Effector memory CD4-positive, alpha-beta T cell (primary cell): Measurements from ENCODE around the gene MCF2L.

Source experiments
- DNase-seq, 3 donors: peaks; one replicate each; pipeline ENCODE4 v3.0.0-alpha.2; 2020
- H3K27ac ChIP-seq: 2 replicates; pipeline ENCODE4 v1.7.0; 2013; ENCODE audit warnings: mild to moderate bottlenecking, low read length, moderate library complexity; ENCODE audit not compliant: insufficient read depth, poor library complexity, severe bottlenecking
- H3K27me3 ChIP-seq: replicated peaks from 2 replicates; pipeline ENCODE4 v1.7.0; 2013; ENCODE audit warnings: mild to moderate bottlenecking, low read length; ENCODE audit not compliant: insufficient read depth, control insufficient read depth, poor library complexity, severe bottlenecking
- H3K36me3 ChIP-seq: 2 replicates; pipeline ENCODE4 v1.7.0; 2013; ENCODE audit warnings: mild to moderate bottlenecking, low read length, moderate library complexity; ENCODE audit not compliant: control insufficient read depth, insufficient read depth
- H3K4me1 ChIP-seq: 2 replicates; pipeline ENCODE4 v1.7.0; 2013; ENCODE audit warnings: low read length, mild to moderate bottlenecking; ENCODE audit not compliant: control insufficient read depth, insufficient read depth, poor library complexity, severe bottlenecking
- H3K4me3 ChIP-seq: 2 replicates; pipeline ENCODE4 v1.7.0; 2013; ENCODE audit warnings: low read length, low read depth, mild to moderate bottlenecking; ENCODE audit not compliant: insufficient read depth, poor library complexity, severe bottlenecking
- H3K9me3 ChIP-seq: 2 replicates; pipeline ENCODE4 v1.7.0; 2013; ENCODE audit warnings: mild to moderate bottlenecking, low read length, moderate library complexity; ENCODE audit not compliant: control insufficient read depth

The MCF2L gene

DNA sequence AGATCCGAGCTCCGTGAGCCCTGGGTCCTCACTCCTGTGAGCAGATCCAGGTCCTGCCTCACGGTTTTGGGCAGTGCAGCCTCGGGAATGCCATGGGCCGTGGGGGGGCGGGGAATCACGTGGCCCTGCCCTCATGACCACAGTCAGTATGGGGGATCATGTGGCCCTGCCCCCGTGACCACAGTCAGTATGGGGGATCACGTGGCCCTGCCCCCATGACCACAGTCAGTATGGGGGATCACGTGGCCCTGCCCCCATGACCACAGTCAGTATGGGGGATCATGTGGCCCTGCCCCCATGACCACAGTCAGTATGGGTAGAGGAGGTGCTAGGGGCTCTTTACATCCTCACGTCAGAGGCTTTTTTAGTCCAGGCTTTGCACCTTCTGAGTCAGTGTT is 72.3 kb downstream of the MCF2L start:
- no peaks in the 10 kb centered on the region for H3K27me3 ChIP-seq
- no peaks in the 10 kb centered on the region for H3K36me3 ChIP-seq
- H3K4me1 ChIP-seq, result no peaks in the 10 kb centered on the region
- DNase-seq, result no peak
- no peaks in the 10 kb centered on the region for H3K9me3 ChIP-seq
- no peak overlapping the region for H3K27ac ChIP-seq
- no peak overlapping the region for H3K4me3 ChIP-seq

DNA sequence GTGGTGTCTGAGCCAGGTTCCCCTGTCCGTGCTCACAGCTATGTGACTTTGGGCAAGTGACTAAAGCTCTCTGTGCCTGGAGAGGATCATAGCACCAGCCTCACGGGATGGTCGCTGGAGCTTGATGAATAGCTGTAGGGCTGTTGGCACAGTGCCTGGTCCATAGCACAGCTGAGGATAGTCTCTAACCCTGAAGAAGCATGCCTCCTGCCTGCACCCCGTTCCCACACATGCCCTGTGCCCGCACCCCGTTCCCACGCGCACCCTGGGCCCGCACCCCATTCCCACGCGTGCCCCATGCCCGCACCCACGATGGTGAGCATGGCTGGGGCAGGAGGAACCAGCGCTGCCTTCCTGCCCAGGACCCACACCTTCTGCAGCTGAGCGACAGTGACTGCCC is 72.9 kb downstream of the MCF2L start:
- Histone ChIP-seq H3K9me3 (no peaks in the 10 kb centered on the region), H3K4me1 (no peaks in the 10 kb centered on the region), H3K36me3 (no peaks in the 10 kb centered on the region), H3K27me3 (no peaks in the 10 kb centered on the region), H3K27ac (no peak overlapping the region), H3K4me3 (no peak overlapping the region)
- DNase-seq, result no peak

DNA sequence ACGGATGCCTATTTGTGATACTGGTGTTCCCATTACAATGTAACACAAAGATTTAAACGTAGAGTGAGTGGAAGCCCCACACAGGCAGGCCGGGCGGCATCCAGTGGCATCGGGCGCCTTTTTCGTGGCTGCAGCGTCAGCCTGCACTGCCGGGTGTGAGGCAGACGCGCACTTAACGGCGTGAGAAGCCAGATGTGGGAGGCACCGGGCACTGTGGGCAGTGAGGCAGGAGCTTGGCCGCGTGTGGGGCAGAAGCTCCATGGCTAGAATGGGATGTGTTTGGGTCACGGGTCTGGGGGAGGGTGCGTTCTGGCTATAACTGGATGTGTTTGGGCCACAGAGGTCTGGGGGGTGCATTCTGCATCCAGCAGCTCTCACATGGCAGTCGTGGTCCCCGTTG is 73.4 kb downstream of the MCF2L start:
- no peaks in the 10 kb centered on the region for H3K9me3 ChIP-seq
- no peaks in the 10 kb centered on the region for H3K27me3 ChIP-seq
- H3K4me1 ChIP-seq, result no peaks in the 10 kb centered on the region
- H3K36me3 ChIP-seq, result no peaks in the 10 kb centered on the region
- H3K27ac ChIP-seq, result no peak overlapping the region
- DNase-seq, result no peak
- H3K4me3 ChIP-seq, result no peak overlapping the region

DNA sequence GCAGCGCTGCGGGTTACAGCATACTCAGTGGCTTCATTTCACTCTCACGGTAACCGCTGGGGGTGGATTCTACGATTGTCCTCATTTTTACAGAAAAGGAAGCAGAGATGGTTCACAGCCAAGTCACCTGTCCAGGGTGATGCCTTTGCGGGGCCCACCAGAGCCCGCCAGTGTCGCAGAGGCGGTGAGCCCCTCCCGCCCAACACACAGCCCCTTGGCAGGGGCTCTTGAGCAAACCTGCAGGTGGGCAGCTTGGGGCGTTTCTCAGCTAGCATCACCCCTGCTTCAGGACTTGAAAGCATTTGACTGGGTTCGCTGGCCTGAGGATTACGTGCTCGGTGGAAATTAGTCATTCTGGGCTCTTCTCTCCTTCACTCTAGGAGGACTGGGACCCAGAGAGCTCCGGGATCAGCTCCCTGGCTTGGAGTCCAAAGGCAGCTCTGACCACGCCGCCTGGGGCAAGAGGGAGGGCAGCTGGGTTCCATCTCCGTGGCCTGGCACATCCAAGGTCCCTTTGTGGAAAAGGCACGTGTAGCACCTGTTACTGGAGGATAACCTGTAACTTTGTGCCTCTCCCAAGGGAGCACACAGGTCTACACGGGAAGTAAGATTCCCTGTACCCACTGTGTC is 74.1 kb downstream of the MCF2L start:
- H3K4me3 ChIP-seq, result no peak overlapping the region
- no peak for DNase-seq
- H3K4me1 ChIP-seq, result no peaks in the 10 kb centered on the region
- H3K36me3 ChIP-seq, result no peaks in the 10 kb centered on the region
- no peak overlapping the region for H3K27ac ChIP-seq
- H3K27me3 ChIP-seq, result no peaks in the 10 kb centered on the region
- no peaks in the 10 kb centered on the region for H3K9me3 ChIP-seq

GRCh38 chr13:113043931-113044330 is 74.9 kb downstream of the MCF2L start:
- DNase-seq, result no peak
- no peak overlapping the region for H3K4me3 ChIP-seq
- H3K27me3 ChIP-seq, result no peaks in the 10 kb centered on the region
- H3K36me3 ChIP-seq, result no peaks in the 10 kb centered on the region
- no peaks in the 10 kb centered on the region for H3K9me3 ChIP-seq
- H3K27ac ChIP-seq, result no peak overlapping the region
- no peaks in the 10 kb centered on the region for H3K4me1 ChIP-seq

GRCh38 chr13:113044391-113045114 is 75.5 kb downstream of the MCF2L start:
- Histone ChIP-seq H3K36me3 (no peaks in the 10 kb centered on the region), H3K4me1 (no peaks in the 10 kb centered on the region), H3K27ac (no peak overlapping the region), H3K4me3 (no peak overlapping the region), H3K27me3 (no peaks in the 10 kb centered on the region), H3K9me3 (no peaks in the 10 kb centered on the region)
- DNase-seq, result no peak

DNA sequence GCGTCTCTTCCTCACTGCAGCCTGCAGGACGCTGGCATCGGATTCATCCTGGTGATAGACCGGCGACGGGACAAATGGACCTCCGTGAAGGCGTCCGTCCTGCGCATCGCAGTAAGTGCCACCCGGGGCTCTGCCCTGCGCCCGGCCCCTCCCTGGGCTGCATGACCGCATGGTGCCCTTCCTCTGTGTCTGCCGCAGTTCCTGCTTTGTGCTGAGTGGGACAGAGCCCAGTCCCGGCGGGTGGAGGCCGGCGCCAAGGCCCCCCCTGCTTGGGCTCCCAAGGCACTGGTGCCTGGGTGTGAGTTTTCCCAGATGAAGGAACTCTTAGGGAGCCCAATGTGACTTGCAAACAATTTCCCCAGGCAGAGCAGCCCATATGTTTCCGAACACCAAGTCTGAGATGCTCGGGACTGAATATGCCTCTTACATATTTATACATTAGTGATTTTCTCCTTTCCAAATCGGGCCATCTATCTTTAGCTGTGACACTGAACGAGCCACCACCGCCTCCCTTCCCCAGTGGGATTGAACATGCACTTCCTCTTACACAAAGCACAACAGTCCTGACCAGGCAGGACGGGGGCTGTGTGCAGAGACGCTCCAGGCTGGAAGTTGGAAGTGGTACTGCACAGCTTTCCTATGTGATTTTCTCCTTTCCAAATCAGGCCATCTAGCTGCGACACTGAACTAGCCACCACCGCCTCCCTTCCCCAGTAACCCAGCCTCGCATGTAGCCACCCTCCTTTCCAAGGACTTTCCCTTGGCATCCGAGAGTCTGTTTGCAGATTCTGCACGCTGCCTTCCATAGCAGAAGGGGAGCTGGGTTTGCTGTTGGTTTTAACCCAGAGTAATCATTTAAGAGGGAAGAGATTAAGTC is 76.5 kb downstream of the MCF2L start:
- no peak overlapping the region for H3K27ac ChIP-seq
- no peaks in the 10 kb centered on the region for H3K4me1 ChIP-seq
- DNase-seq, result no peak
- no peaks in the 10 kb centered on the region for H3K36me3 ChIP-seq
- no peaks in the 10 kb centered on the region for H3K9me3 ChIP-seq
- H3K4me3 ChIP-seq, result no peak overlapping the region
- H3K27me3 ChIP-seq, result no peaks in the 10 kb centered on the region

GRCh38 chr13:113046128-113046882 is 77.3 kb downstream of the MCF2L start:
- no peaks in the 10 kb centered on the region for H3K27me3 ChIP-seq
- H3K4me1 ChIP-seq, result no peaks in the 10 kb centered on the region
- no peaks in the 10 kb centered on the region for H3K36me3 ChIP-seq
- DNase-seq, result no peak
- H3K9me3 ChIP-seq, result no peaks in the 10 kb centered on the region
- no peak overlapping the region for H3K4me3 ChIP-seq
- no peak overlapping the region for H3K27ac ChIP-seq

DNA sequence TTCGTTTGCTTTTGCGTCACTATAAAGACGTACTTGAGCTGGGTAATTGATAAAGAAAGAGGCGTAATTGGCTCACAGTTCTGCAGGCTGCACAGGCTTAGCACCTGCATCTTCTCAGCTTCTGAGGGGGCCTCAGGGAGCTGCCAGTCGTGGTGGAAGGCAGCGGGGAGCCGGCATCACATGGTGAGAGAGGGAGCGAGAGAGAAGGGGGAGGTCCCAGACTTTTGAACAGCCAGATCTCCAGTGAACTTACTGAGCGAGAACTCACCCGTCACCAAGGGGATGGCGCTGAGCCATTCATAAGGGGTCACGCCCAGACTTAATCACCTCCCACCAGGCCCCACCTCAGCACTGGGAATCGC is 77.8 kb downstream of the MCF2L start:
- no peaks in the 10 kb centered on the region for H3K4me1 ChIP-seq
- no peak overlapping the region for H3K4me3 ChIP-seq
- no peak for DNase-seq
- H3K27ac ChIP-seq, result no peak overlapping the region
- H3K36me3 ChIP-seq, result no peaks in the 10 kb centered on the region
- no peaks in the 10 kb centered on the region for H3K9me3 ChIP-seq
- H3K27me3 ChIP-seq, result no peaks in the 10 kb centered on the region
